Stimulated activated CD4-positive, alpha-beta T cell treated with anti-CD3 and anti-CD28 coated beads, TNF-alpha, amount 100 ng/mL, for 1 hour (primary cell): ENCODE data around the gene MBOAT1.
"Not testable (repeated sequence)": the region's sequence is repeated elsewhere in the genome, so short reads cannot be mapped to it uniquely, and the experiment has no call there.

Experiments used
- DNase-seq, 3 donors: peaks; one replicate each; pipeline ENCODE4 v3.0.0-alpha.2; 2020; ENCODE audit warnings: low read depth in 3 of 3, low spot score in 1 of 3

MBOAT1 gene

GRCh38 chr6:20139127-20139963 is 72.9 kb downstream of the MBOAT1 start:
- not testable (repeated sequence) for DNase-seq

GRCh38 chr6:20137837-20138236 is 74.4 kb downstream of the MBOAT1 start:
- no peak for DNase-seq

GRCh38 chr6:20137240-20137639 is 75.0 kb downstream of the MBOAT1 start:
- DNase-seq, result no peak

GRCh38 chr6:20135677-20136268 is 76.5 kb downstream of the MBOAT1 start:
- DNase-seq, result no peak

DNA sequence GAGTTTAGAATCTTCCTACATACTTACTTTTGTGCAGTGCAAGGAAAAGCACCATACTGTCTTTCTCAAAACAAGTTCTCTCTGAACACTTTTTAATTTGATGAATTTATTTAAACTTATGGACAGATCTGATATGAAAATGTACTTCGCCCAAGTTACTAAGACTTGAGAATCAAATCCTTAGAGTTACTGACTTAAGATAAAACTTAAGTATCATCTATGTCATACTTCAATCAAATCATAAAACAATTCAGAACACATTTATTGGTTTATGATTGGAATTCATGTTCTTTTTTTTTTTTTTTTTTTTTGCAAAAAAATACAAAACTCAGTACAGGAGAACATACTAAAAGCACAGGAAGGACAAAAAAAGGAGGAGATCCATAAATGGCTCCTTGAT is 77.7 kb downstream of the MBOAT1 start:
- DNase-seq, result no peak

GRCh38 chr6:20129290-20130088 is 82.8 kb downstream of the MBOAT1 start:
- no peak for DNase-seq

- no peak for DNase-seq
Measured at GRCh38 chr6:20128018-20128417, 84.3 kb downstream of the MBOAT1 start.

DNA sequence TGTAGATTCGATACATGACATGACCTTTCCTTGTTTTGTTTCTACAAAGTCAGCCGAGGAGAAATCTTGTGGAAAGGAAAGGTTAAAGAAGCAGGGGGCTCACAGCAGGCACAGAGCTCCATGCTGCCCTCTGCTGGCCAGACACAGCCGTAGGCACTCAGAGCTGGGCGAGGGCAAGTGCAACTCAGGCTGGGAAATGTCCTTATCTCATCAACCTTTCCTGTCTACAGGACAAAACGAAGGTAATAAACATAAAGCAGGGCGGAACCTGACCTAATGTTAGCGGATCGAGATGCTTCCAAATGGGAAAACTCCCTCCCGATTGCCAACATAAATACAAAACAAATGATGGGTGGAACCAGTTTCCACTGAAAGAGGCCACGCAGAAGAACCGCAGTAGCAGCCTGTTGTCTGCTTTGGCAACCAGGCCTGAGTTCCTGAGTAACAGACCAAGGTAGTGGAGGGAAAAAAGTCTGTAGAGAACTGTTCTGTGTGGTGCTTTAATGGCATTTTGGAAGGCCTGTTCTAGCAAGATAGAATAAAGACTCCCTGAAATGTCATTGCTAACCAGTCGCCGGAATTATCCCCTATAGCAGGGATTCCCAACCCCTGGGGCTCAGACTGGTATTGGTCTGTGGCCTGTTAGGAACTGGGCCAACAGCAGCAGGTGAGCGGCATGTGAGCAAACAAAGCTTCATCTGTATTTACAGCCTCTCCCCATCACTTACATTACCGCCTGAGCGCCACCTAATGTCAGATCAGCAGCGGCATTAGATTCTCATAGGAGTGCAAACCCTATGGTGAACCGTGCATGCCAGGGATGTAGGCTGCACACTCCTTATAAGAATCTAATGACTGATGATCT is 85.2 kb downstream of the MBOAT1 start:
- DNase-seq, result peak; percentile 4 to 57 (median 22)

DNA sequence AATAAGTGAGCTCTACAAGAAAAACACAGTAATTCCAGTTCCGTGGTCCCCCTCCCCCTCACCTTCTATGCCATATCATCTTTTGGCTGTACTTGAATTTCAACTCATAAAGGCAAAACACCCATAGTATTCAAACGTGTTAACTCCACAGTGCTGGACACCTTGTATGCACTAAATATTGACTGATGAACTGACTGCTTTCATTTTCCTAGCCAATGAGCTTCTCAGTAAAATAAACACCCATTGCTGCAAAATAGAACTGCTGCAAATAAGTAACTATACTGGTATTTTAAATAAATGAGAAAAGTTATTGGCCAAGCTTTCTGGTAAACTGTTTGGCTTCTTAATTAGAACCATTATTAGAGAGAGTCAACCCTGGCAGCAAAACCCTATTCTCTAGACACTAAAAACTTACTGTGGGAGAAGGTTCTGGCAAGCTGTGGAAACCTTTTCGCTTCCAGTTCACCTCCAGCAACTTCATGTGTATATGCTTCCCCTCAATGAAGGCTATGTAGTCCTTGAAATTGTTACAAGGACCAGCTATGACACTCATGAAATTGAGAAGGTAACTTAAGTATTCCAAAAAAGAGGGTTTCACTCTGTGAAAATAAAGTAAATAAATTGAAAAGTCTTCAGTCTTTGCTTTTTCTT is 86.0 kb downstream of the MBOAT1 start:
- no peak for DNase-seq

DNA sequence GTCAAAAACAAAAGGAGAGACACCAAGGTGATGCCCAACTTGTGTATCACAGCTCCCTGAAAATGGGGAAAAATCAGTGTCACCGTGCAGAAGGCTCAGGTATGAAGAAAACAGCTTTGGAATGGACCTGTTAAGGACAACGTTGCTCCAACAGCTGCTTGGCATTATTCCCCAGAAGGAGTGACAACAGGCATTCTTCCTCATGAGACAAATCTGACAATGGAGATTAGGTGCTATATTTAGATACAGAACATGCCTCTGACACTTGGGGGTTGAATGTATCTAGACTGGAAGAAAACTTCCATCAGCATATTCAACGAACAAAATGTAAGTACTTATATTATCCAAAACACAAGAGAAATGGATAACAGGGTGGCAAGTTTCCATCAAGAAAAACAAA is 87.7 kb downstream of the MBOAT1 start:
- no peak for DNase-seq

GRCh38 chr6:20119485-20119884 is 92.8 kb downstream of the MBOAT1 start:
- no peak for DNase-seq

DNA sequence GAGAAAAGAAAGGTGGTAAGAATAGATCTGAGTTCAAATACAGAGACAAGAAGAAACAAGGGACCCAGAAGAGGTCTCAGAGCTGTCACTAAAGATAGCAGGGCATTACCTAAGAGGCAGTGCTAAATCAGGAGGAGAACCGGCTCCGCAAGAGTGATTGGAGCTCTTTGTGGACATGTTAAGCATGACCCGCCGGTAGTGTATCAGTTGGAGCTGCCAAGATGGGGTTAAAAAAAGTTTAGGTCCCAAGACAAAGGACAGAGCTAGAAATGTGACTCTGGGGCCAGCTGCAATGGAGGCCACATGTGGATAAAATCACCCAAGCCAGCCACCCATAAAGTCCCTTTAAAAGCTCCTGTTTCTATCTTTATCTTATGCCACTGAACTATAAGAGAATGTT is 93.4 kb downstream of the MBOAT1 start:
- DNase-seq, result no peak

GRCh38 chr6:20117474-20117873 is 94.8 kb downstream of the MBOAT1 start:
- DNase-seq, result no peak

DNA sequence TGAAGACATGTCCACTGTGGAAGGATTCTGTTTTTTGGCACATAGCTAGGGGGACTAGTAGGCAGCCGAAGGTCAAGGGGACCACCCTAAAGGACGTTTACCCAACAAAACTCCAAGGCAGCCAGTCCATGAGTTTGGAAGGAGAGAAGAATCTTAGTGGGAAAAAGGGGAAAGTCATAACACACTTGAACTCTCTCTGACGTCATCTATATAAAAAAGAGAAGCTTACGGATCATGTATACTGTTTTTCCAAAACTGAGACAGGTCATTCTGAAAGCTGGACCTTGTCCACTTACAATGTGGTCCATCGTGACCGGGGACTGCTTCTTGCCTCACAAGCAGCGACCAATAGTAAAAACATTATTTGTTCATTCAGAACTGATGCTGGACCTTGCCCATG is 95.5 kb downstream of the MBOAT1 start:
- no peak for DNase-seq

DNA sequence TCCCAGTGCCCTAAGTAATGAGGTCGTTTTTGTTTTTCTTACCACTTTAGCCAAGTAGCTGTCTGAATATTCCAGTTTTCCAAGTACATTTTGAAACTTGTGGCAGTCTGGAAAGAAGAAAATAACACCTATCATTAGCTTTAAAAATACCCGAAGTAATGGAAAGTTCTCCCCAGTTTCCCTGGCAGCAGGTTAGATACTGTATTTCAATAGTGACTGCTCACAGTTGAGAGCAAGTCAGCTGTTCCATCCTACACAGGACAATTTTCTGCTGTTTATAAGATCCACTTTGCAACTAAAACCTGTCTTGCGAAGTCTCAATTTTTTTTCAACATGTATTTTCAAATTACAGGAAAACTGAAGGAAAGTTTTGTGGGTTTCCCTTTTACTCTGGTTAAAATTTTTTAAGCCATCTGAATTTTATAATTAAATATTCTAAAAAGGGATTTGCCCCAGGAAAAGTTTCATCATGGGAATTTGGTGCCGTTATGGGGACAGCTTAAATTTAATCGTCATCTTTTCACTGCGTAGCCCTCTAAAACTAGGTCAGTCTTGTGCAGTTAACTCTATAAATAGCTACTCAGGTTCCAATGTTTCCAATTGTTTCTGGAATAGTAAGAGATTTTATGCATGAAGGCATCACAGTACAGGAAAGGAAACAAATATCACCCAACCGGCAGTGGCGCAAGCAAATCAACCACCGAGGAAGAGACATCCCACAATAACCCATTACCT is 96.9 kb downstream of the MBOAT1 start:
- no peak for DNase-seq

GRCh38 chr6:20113649-20114224 is 98.5 kb downstream of the MBOAT1 start:
- DNase-seq, result no peak

DNA sequence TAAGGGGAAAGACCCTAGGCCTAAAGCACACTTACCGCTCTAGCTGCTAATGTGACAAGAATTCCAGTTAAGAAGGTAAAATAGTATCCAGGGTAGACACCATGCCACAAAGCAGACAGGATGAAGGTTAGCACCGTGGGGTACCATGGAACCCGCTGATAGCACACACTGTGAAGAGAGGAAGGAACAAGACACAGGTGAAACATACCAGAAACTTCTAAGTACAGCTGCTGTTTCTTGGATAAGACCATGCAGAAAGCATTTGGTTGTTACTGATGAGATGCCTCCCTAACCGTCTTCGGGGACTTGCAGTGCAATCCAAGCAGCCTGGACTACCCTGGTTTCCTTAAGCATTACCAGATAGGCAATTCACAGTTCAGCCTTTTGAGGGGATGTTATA is 99.4 kb downstream of the MBOAT1 start:
- no peak for DNase-seq

DNA sequence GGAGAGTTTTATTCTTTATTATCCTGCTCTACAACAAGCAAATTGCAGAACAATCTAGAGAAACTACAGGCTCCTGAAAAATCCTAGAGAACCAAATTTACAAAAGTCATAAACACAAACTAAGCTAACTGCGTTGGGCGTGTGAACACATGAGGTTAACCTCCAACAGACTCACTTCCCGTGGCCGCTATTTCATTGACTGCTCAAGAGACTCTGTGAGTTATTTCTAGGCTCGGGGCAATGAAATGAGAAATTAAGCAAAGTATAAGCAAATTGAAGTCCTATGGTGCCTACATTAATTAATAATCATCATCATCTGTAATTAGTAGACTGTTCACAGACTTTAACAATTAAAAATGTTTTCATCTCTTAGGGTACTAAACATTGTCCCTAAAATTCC is 100.0 kb downstream of the MBOAT1 start:
- DNase-seq, result no peak

GRCh38 chr6:20110478-20110877 is 101.8 kb downstream of the MBOAT1 start:
- DNase-seq, result no peak

DNA sequence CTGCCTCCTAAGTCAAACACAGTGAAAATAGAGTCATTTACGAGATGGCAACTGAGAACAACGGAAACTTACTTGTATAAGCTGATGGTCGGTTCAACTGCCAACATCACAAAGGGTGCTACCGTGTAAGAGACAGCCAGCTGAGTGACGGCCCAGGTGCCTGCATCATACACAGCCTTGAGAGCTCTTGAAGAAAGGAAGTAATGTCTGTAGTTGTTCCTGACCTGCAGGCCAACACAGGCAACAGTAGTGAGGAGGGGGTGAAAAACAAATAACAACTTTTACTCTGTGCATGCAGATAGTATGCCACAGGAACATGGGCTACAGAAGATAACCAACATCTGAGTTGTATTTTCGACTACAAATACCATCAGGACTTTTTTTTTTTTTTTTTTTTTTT is 102.7 kb downstream of the MBOAT1 start:
- DNase-seq, result no peak
